Choroid plexus epithelial cell (primary cell): ENCODE results near the gene KCNK13.

Experiments
- DNase-seq: peaks from one replicate; pipeline ENCODE4 v3.0.0-alpha.2; 2010; ENCODE audit warnings: low read depth
- H3K4me3 ChIP-seq: 2 replicates; pipeline ENCODE4 v1.5.1; 2011; ENCODE audit warnings: low read depth, mild to moderate bottlenecking, control low read depth, low read length, moderate library complexity
- CTCF ChIP-seq: conservative IDR thresholded peaks from 2 replicates; pipeline ENCODE4 v1.5.1; 2011; ENCODE audit warnings: low read depth, mild to moderate bottlenecking, control low read depth, inconsistent platforms, low read length, moderate library complexity

The KCNK13 gene

GRCh38 chr14:90118027-90118426, 56.2 kb downstream of the KCNK13 start:
- TF ChIP-seq CTCF, result no peak
- no peak for DNase-seq
- no peak overlapping the region for H3K4me3 ChIP-seq

GRCh38 chr14:90126260-90126659, 64.5 kb downstream of the KCNK13 start:
- DNase-seq, result no peak
- TF ChIP-seq CTCF, result no peak
- no peak overlapping the region for H3K4me3 ChIP-seq

GRCh38 chr14:90132821-90133570, 71.2 kb downstream of the KCNK13 start:
- TF ChIP-seq CTCF, result no peak
- DNase-seq, result peak; percentile 20
- no peak overlapping the region for H3K4me3 ChIP-seq

GRCh38 chr14:90136904-90137303, 75.1 kb downstream of the KCNK13 start:
- H3K4me3 ChIP-seq, result no peak overlapping the region
- TF ChIP-seq CTCF, result no peak
- DNase-seq, result no peak

- no peak for DNase-seq
- H3K4me3 ChIP-seq, result no peak overlapping the region
- no peak for TF ChIP-seq CTCF
Measured at GRCh38 chr14:90137807-90138206, 76.0 kb downstream of the KCNK13 start.

GRCh38 chr14:90139199-90139598, 77.4 kb downstream of the KCNK13 start:
- DNase-seq, result no peak

More at GRCh38 chr14:90139199-90139598, 77.4 kb downstream of the KCNK13 start:
- no peak for TF ChIP-seq CTCF
- no peak overlapping the region for H3K4me3 ChIP-seq
